ENCODE results near the gene ALPL.

DNA sequence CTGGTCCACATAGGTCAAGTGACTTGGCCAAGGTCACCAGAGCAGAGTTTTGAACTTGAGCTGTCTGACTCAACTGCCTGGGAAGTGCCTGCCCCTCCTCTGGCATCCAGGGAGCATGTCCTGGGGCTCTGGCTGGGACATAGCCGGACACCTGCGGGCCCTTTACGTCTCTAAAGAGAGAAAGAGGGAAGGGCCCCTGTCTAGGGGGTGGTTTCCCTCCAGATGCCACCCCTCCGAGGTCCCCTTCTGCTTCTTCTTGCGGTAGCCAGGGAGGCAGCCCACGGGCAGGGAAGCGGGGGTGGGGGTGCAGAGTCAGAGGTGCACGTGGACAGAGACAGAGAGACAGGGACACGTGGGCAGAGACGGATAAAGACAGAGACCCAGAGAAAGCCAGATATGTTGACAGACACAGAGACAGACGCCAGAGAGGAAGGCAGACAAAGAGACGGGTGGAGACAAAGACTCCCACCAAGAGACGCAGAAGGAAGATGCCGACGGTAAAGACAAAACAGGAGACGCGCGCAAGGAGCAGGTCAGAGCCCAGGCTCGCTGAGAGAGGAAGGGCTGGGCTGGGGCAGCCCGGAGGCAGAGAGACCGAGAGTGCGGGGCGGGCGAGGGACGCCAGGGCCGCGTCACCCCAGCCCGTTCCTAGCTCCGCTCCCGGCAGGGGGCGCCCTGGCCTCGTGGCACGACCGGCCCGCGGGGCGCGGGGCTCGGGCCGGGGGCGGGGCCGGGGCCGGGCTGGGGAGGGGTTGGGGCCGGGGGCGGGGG, 458 bp upstream of the ALPL start:
- TF ChIP-seq, protein P1, sequence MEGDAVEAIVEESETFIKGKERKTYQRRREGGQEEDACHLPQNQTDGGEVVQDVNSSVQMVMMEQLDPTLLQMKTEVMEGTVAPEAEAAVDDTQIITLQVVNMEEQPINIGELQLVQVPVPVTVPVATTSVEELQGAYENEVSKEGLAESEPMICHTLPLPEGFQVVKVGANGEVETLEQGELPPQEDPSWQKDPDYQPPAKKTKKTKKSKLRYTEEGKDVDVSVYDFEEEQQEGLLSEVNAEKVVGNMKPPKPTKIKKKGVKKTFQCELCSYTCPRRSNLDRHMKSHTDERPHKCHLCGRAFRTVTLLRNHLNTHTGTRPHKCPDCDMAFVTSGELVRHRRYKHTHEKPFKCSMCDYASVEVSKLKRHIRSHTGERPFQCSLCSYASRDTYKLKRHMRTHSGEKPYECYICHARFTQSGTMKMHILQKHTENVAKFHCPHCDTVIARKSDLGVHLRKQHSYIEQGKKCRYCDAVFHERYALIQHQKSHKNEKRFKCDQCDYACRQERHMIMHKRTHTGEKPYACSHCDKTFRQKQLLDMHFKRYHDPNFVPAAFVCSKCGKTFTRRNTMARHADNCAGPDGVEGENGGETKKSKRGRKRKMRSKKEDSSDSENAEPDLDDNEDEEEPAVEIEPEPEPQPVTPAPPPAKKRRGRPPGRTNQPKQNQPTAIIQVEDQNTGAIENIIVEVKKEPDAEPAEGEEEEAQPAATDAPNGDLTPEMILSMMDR (IDR thresholded peaks at IDR 0.05 in 8 of 11, conservative IDR thresholded peaks at IDR 0.05 in 3 of 11) = peak; percentile 42 to 87 (median 67)
- no peak for TF ChIP-seq POLR2AphosphoS5 (IDR thresholded peaks at IDR 0.05)
